Astrocyte of the spinal cord (primary cell): ENCODE results near the gene PLA2G6.
"Not testable (repeated sequence)": the region's sequence is repeated elsewhere in the genome, so short reads cannot be mapped to it uniquely, and the experiment has no call there.

ENCODE experiments used
- DNase-seq: peaks from one replicate; pipeline ENCODE4 v3.0.0; 2011; ENCODE audit warnings: low read depth, low spot score
- H3K4me3 ChIP-seq: 2 replicates; pipeline ENCODE4 v1.5.1; 2011; ENCODE audit warnings: low read depth, mild to moderate bottlenecking, low read length, moderate library complexity
- CTCF ChIP-seq: IDR thresholded peaks from 2 replicates; pipeline ENCODE4 v1.5.1; 2012; ENCODE audit warnings: low read depth, mild to moderate bottlenecking, low read length, inconsistent platforms
- in situ Hi-C: cut with HindIII; loops from 2 replicates; pipeline ENCODE4 v1.10.0; 2017; ENCODE audit warnings: low sequenced_read_pairs

Gene PLA2G6

GRCh38 chr22:38126928-38127668 is 54.5 kb downstream of the PLA2G6 start:
- DNase-seq = no peak
- in situ Hi-C loops = no loop called here
- H3K4me3 ChIP-seq = no peak overlapping the region
- no peak for TF ChIP-seq CTCF

GRCh38 chr22:38125751-38126201 is 55.9 kb downstream of the PLA2G6 start:
- in situ Hi-C loops = no loop called here
- H3K4me3 ChIP-seq = no peak overlapping the region
- no peak for DNase-seq
- no peak for TF ChIP-seq CTCF

GRCh38 chr22:38125038-38125610 is 56.5 kb downstream of the PLA2G6 start:
- TF ChIP-seq CTCF = no peak
- in situ Hi-C loops = no loop called here
- no peak overlapping the region for H3K4me3 ChIP-seq

GRCh38 chr22:38124236-38124974 is 57.2 kb downstream of the PLA2G6 start:
- no peak for TF ChIP-seq CTCF
- in situ Hi-C loops = no loop called here
- H3K4me3 ChIP-seq = no peak overlapping the region
- DNase-seq = no peak

More at GRCh38 chr22:38125038-38125610, 56.5 kb downstream of the PLA2G6 start:
- DNase-seq = no peak

GRCh38 chr22:38122616-38123015 is 59.0 kb downstream of the PLA2G6 start:
- no peak for TF ChIP-seq CTCF
- DNase-seq = no peak
- H3K4me3 ChIP-seq = no peak overlapping the region
- in situ Hi-C loops = no loop called here

- no peak overlapping the region for H3K4me3 ChIP-seq
- DNase-seq = no peak
- in situ Hi-C loops = no loop called here
- TF ChIP-seq CTCF = no peak
Measured at GRCh38 chr22:38120359-38121110, 61.1 kb downstream of the PLA2G6 start.

GRCh38 chr22:38118747-38119146 is 62.9 kb downstream of the PLA2G6 start:
- in situ Hi-C loops, DNase-seq, H3K4me3 ChIP-seq: not testable (repeated sequence)
